Effector memory CD8-positive, alpha-beta T cell (primary cell): ENCODE data around the gene PCSK5.

ENCODE experiments used
- ATAC-seq: fragments of 150-1000 bp; cut with Tn5 transposase; replicated peaks from 2 replicates; pipeline ENCODE4 v1.10.0; 2021; ENCODE audit warnings: mild to moderate bottlenecking, moderate library complexity
- DNase-seq, 3 experiments: peaks; one replicate each; pipeline ENCODE4 v3.0.0; 2021
- H3K27ac Mint-ChIP-seq, 2 donors: one replicate each; pipeline ENCODE4 v1.8.0; 2022; ENCODE audit warnings: mild to moderate bottlenecking in 2 of 2, mixed read lengths in 2 of 2, moderate library complexity in 2 of 2
- H3K27me3 Mint-ChIP-seq, 2 donors: one replicate each; pipeline ENCODE4 v1.8.0; 2022; ENCODE audit warnings: mixed read lengths in 2 of 2
- H3K36me3 Mint-ChIP-seq: one replicate; pipeline ENCODE4 v1.8.0; 2022; ENCODE audit warnings: mild to moderate bottlenecking, moderate library complexity, mixed read lengths; ENCODE audit not compliant: insufficient read depth
- H3K4me1 Mint-ChIP-seq, 2 donors: one replicate each; pipeline ENCODE4 v1.8.0; 2022; ENCODE audit warnings: low read depth in 2 of 2, mixed read lengths in 2 of 2
- H3K4me3 Mint-ChIP-seq, 2 donors: one replicate each; pipeline ENCODE4 v1.8.0; 2022; ENCODE audit warnings: mild to moderate bottlenecking in 2 of 2, mixed read lengths in 2 of 2, moderate library complexity in 2 of 2
- H3K9me3 Mint-ChIP-seq, 2 donors: one replicate each; pipeline ENCODE4 v1.8.0; 2022; ENCODE audit warnings: mixed read lengths in 2 of 2

The PCSK5 gene

GRCh38 chr9:75870450-75870849, 20.0 kb upstream of the PCSK5 start:
- no peak for ATAC-seq
- no peaks in the 10 kb centered on the region for H3K36me3 Mint-ChIP-seq
- H3K27ac Mint-ChIP-seq, result no peak overlapping the region
- no peaks in the 10 kb centered on the region for H3K4me1 Mint-ChIP-seq
- H3K27me3 Mint-ChIP-seq, result peaks cover 6 to 9% of the 10 kb centered on the region in 2 donors
- H3K9me3 Mint-ChIP-seq, result no peaks in the 10 kb centered on the region
- H3K4me3 Mint-ChIP-seq, result no peak overlapping the region
- DNase-seq, result no peak

- H3K27ac Mint-ChIP-seq, result no peak overlapping the region
- H3K4me1 Mint-ChIP-seq, result no peaks in the 10 kb centered on the region
- H3K9me3 Mint-ChIP-seq, result no peaks in the 10 kb centered on the region
- ATAC-seq (no peak), DNase-seq (no peak)
- no peak overlapping the region for H3K4me3 Mint-ChIP-seq
- H3K27me3 Mint-ChIP-seq, result peaks cover 6 to 9% of the 10 kb centered on the region in 2 donors
- no peaks in the 10 kb centered on the region for H3K36me3 Mint-ChIP-seq
Measured at GRCh38 chr9:75871624-75872023, 18.8 kb upstream of the PCSK5 start.

DNA sequence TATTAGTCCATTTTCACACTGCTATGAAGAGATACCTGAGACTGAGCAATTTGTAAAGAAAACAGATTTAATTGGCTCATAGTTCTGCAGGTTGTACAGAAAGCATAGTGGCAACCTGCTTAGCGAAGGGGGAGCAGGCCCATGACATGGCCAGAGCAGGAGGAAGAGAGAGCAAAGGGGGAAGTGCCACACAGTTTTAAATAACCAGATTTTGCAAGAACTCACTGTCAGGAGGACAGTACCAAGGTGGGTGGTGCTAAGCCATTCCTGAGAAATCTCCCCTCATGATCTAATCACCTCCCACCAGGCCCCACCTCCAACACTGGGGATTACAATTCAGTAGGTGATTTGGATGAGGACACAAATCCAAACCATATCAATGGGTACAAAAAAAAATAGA, 16.8 kb upstream of the PCSK5 start:
- H3K36me3 Mint-ChIP-seq, result no peaks in the 10 kb centered on the region
- H3K9me3 Mint-ChIP-seq, result no peaks in the 10 kb centered on the region
- H3K27ac Mint-ChIP-seq, result no peak overlapping the region
- DNase-seq (no peak), ATAC-seq (no peak)
- H3K4me1 Mint-ChIP-seq, result no peaks in the 10 kb centered on the region
- no peaks in the 10 kb centered on the region for H3K27me3 Mint-ChIP-seq
- H3K4me3 Mint-ChIP-seq, result no peak overlapping the region

GRCh38 chr9:75876999-75877640, 13.4 kb upstream of the PCSK5 start:
- ATAC-seq (no peak), DNase-seq (no peak)
- no peak overlapping the region for H3K27ac Mint-ChIP-seq
- no peak overlapping the region for H3K4me3 Mint-ChIP-seq
- no peaks in the 10 kb centered on the region for H3K4me1 Mint-ChIP-seq
- no peaks in the 10 kb centered on the region for H3K36me3 Mint-ChIP-seq
- H3K9me3 Mint-ChIP-seq, result no peaks in the 10 kb centered on the region
- no peaks in the 10 kb centered on the region for H3K27me3 Mint-ChIP-seq

DNA sequence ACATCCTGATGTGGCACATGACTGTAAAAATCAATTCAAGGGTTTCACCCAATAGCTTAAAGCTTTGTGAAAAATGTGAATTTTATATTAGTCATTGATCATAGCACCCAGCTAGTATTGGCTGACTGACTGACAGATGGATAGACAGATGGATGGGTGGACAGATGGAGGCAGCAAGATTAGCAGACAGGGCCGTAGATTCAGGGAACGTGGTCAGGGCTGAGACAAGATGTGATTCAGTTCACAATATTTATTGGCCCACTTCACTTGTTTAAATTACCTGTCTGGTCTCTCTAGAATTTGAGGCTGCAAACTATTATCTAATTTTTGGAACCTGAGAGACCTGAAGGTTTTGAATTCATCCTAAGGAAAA, 12.0 kb upstream of the PCSK5 start:
- DNase-seq (no peak), ATAC-seq (no peak)
- no peak overlapping the region for H3K4me3 Mint-ChIP-seq
- H3K27ac Mint-ChIP-seq, result no peak overlapping the region
- no peaks in the 10 kb centered on the region for H3K4me1 Mint-ChIP-seq
- H3K27me3 Mint-ChIP-seq, result no peaks in the 10 kb centered on the region
- H3K36me3 Mint-ChIP-seq, result no peaks in the 10 kb centered on the region
- H3K9me3 Mint-ChIP-seq, result no peaks in the 10 kb centered on the region

DNA sequence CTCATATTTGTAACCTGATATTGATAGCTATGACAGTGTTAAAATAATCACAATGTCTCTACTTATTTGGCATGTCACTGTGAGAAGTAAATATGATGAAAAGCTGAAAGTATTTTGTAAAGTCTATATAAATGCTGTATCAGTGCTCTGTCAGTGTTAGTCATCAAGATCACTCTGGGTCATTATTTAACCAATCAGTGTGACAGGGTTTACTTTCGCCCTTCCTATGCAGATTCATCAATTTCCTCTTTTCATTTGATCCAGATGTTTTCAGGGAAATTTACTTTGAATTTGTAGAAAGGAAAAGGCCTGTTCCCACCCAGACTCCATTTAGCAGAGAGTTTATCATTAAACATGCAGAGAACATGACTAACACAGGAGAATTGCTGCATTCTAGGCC, 9.9 kb upstream of the PCSK5 start:
- no peak overlapping the region for H3K4me3 Mint-ChIP-seq

GRCh38 chr9:75881761-75882160, 8.7 kb upstream of the PCSK5 start:
- Mint-ChIP-seq H3K4me1 (no peaks in the 10 kb centered on the region), H3K4me3 (no peak overlapping the region), H3K9me3 (no peaks in the 10 kb centered on the region), H3K36me3 (no peaks in the 10 kb centered on the region), H3K27ac (no peak overlapping the region), H3K27me3 (peaks cover 0 to 4% of the 10 kb centered on the region in 2 donors)
- ATAC-seq (no peak), DNase-seq (no peak)

More for the DNA sequence above, 9.9 kb upstream of the PCSK5 start:
- Mint-ChIP-seq H3K27me3 (peaks cover 0 to 3% of the 10 kb centered on the region in 2 donors), H3K27ac (no peak overlapping the region), H3K4me1 (no peaks in the 10 kb centered on the region), H3K9me3 (no peaks in the 10 kb centered on the region), H3K36me3 (no peaks in the 10 kb centered on the region)
- no peak for DNase-seq
- no peak for ATAC-seq

GRCh38 chr9:75885652-75886051, 4.8 kb upstream of the PCSK5 start:
- Mint-ChIP-seq H3K4me1 (peaks cover 7 to 12% of the 10 kb centered on the region in 2 donors), H3K9me3 (no peaks in the 10 kb centered on the region), H3K27ac (no peak overlapping the region), H3K27me3 (peaks cover 19 to 20% of the 10 kb centered on the region in 2 donors), H3K36me3 (peaks cover 5% of the 10 kb centered on the region), H3K4me3 (no peak overlapping the region)
- ATAC-seq (no peak), DNase-seq (no peak)

GRCh38 chr9:75889577-75889976, 896 bp upstream of the PCSK5 start:
- Mint-ChIP-seq H3K27ac (peak overlapping the region in 1 of 2 donors; percentile 69), H3K9me3 (no peaks in the 10 kb centered on the region), H3K4me3 (peak overlapping the region; percentile 87 to 89), H3K27me3 (peaks cover 39 to 43% of the 10 kb centered on the region in 2 donors), H3K36me3 (peaks cover 10% of the 10 kb centered on the region), H3K4me1 (peaks cover 16 to 22% of the 10 kb centered on the region in 2 donors)
- ATAC-seq (no peak), DNase-seq (no peak)

- H3K36me3 Mint-ChIP-seq, result peaks cover 10% of the 10 kb centered on the region
- no peaks in the 10 kb centered on the region for H3K9me3 Mint-ChIP-seq
- H3K4me1 Mint-ChIP-seq, result peaks cover 16 to 22% of the 10 kb centered on the region in 2 donors
- ATAC-seq (peak; percentile 31), DNase-seq (no peak)
- peak overlapping the region in 1 of 2 donors; percentile 69 for H3K27ac Mint-ChIP-seq
- H3K4me3 Mint-ChIP-seq, result peak overlapping the region; percentile 87 to 89
- peaks cover 40 to 43% of the 10 kb centered on the region in 2 donors for H3K27me3 Mint-ChIP-seq
Measured at GRCh38 chr9:75889977-75890471, 449 bp upstream of the PCSK5 start.

DNA sequence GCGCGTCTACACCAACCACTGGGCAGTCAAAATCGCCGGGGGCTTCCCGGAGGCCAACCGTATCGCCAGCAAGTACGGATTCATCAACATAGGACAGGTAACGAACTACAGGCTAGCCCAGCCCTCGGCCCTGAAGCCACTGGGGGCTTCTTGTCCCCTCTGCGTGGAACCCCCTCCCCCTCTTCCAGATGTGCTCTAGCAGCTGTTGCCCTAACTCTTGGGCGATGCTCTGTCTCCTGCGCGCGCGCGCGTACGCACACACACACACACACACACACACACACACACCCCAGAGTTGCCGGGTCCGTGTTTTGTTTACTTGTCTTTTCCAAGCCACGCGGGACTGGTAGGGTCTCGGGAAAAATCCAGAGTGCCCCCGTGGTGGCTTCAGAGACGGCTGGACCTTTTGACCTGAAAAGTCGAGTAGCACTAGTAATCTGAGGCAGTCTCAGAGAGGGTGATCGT, 836 bp downstream of the PCSK5 start:
- Mint-ChIP-seq H3K4me3 (peak overlapping the region; percentile 87 to 89), H3K27ac (no peak overlapping the region), H3K4me1 (peaks cover 16 to 22% of the 10 kb centered on the region in 2 donors), H3K9me3 (no peaks in the 10 kb centered on the region), H3K27me3 (peaks cover 39 to 43% of the 10 kb centered on the region in 2 donors), H3K36me3 (peaks cover 10% of the 10 kb centered on the region)
- no peak for DNase-seq
- no peak for ATAC-seq

DNA sequence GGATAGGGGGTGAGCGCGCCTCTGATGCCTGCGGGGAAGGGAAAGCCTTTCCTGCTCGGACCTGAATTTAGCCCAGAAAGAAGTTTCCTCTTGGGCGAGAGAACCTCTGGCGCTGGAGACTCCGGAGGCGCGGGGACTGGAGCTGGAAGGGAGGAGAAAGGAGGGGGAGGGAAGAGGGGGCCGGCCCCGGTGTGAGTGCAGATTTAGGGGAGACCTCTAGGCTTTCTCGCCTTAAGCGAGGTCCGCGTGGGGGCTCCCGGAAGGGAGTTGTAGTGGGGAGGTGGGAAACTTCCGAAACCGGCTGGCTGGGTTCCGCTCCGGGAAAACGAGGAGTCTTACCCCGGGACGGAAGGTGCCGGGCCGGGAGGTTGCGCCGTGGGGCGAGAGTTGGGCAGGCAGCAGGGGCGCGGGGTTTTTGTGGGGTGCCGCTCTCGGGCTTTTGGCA, 1.3 kb downstream of the PCSK5 start:
- no peak overlapping the region for H3K27ac Mint-ChIP-seq
- H3K4me3 Mint-ChIP-seq, result peak overlapping the region; percentile 87 to 89
- peaks cover 10% of the 10 kb centered on the region for H3K36me3 Mint-ChIP-seq
- no peak for DNase-seq
- H3K27me3 Mint-ChIP-seq, result peaks cover 39 to 43% of the 10 kb centered on the region in 2 donors
- no peaks in the 10 kb centered on the region for H3K9me3 Mint-ChIP-seq
- peaks cover 16 to 22% of the 10 kb centered on the region in 2 donors for H3K4me1 Mint-ChIP-seq
- no peak for ATAC-seq

- DNase-seq, result no peak
- Mint-ChIP-seq H3K36me3 (peaks cover 10% of the 10 kb centered on the region), H3K27ac (no peak overlapping the region), H3K4me1 (peaks cover 16 to 22% of the 10 kb centered on the region in 2 donors), H3K9me3 (no peaks in the 10 kb centered on the region), H3K27me3 (peaks cover 39 to 43% of the 10 kb centered on the region in 2 donors), H3K4me3 (peak overlapping the region; percentile 87 to 89)
- no peak for ATAC-seq
Measured at GRCh38 chr9:75892216-75892911, 1.9 kb downstream of the PCSK5 start.

- no peak for ATAC-seq
- no peaks in the 10 kb centered on the region for H3K9me3 Mint-ChIP-seq
- H3K4me3 Mint-ChIP-seq, result no peak overlapping the region
- H3K36me3 Mint-ChIP-seq, result peaks cover 10% of the 10 kb centered on the region
- H3K27me3 Mint-ChIP-seq, result peaks cover 38 to 39% of the 10 kb centered on the region in 2 donors
- DNase-seq, result no peak
- H3K4me1 Mint-ChIP-seq, result peaks cover 16 to 22% of the 10 kb centered on the region in 2 donors
- H3K27ac Mint-ChIP-seq, result no peak overlapping the region
Measured at GRCh38 chr9:75893106-75893505, 2.6 kb downstream of the PCSK5 start.
